ENCODE data around the gene COL6A1.

The COL6A1 gene

GRCh38 chr21:46037331-46038325, 56.1 kb downstream of the COL6A1 start:
- no peak for FAIRE-seq
- DNase-seq (ENCODE audit: insufficient read length, low spot score): no peak
- no peak for TF ChIP-seq CTCF (IDR thresholded peaks at IDR 0.05; ENCODE audit: insufficient read depth, missing control alignments)

- no peak for TF ChIP-seq CTCF (IDR thresholded peaks at IDR 0.05; ENCODE audit: insufficient read depth, missing control alignments)
- FAIRE-seq: no peak
- no peak for DNase-seq (ENCODE audit: insufficient read length, low spot score)
These were observed 56.8 kb downstream of the COL6A1 start for GRCh38 chr21:46038341-46038829.

DNA sequence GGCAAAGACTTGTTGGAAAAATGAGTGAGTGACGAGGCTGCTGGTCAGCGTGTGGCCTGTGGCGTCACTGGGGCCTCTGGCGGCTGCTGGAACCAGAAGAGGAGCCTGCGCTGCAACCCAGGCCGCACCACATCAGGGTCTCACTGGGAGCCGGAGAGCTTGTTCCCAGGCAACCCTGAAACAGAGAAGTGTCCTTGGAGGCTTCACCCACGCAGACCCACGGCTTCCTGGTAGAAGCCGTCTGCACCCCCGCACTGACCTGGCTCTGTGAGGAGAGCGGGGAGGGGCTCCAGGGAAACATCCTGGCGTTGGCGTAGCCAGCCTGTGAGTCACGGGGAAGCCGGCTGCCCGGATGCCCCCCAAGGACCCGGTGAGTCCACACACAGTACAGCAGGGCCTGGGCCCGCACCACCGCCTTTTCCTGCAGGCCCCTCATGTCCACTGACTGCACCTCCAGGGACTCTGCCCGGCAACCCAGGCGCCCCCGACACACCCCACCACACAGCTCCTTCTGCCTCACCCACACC, 57.4 kb downstream of the COL6A1 start:
- no peak for FAIRE-seq
- DNase-seq (ENCODE audit: insufficient read length, low spot score): no peak
- no peak for TF ChIP-seq CTCF (IDR thresholded peaks at IDR 0.05; ENCODE audit: insufficient read depth, missing control alignments)

- no peak for DNase-seq (ENCODE audit: insufficient read length, low spot score)
- no peak for TF ChIP-seq CTCF (IDR thresholded peaks at IDR 0.05; ENCODE audit: insufficient read depth, missing control alignments)
- FAIRE-seq: no peak
These were observed 58.5 kb downstream of the COL6A1 start for GRCh38 chr21:46039891-46040660.

- no peak for FAIRE-seq
- DNase-seq (ENCODE audit: insufficient read length, low spot score): no peak
- TF ChIP-seq CTCF (IDR thresholded peaks at IDR 0.05; ENCODE audit: insufficient read depth, missing control alignments): no peak
These were observed 59.1 kb downstream of the COL6A1 start for GRCh38 chr21:46040707-46041106.

DNA sequence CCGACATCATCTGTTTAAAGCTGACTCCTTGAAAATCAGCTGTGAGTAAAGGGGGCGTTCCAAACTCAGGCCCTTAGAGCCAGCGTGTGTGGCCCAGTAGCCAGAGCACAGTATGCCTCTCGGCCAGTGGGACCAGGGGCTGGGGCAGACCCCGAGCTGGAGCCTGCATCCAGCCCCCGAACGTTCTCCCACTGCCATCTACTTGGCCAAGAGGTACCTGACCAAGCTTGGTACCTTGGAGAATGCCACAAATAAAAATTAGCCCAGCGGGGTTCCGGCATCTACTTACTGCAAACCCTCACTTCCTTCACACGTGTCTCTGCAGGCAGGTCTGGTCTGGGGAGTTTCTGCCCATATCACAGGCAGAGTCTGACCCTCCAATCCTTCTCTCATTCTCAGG, 59.6 kb downstream of the COL6A1 start:
- TF ChIP-seq CTCF (IDR thresholded peaks at IDR 0.05; ENCODE audit: insufficient read depth, missing control alignments): no peak
- FAIRE-seq: no peak
- DNase-seq (ENCODE audit: insufficient read length, low spot score): no peak
